ACC112 (cell line): ENCODE measurements around the gene CFD.
"Not testable (repeated sequence)": the region's sequence is repeated elsewhere in the genome, so short reads cannot be mapped to it uniquely, and the experiment has no call there.

ENCODE experiments used
- H2AFZ ChIP-seq: fragments of 200-600 bp; sonication (generic); one replicate; pipeline ENCODE4 v1.6.0; 2017; ENCODE audit warnings: antibody characterized with exemption, low read length; ENCODE audit not compliant: unreplicated experiment
- H3K27ac ChIP-seq: fragments of 200-600 bp; sonication (generic); 2 replicates; pipeline ENCODE4 v1.5.1; 2014; ENCODE audit warnings: low read depth, mild to moderate bottlenecking, antibody characterized with exemption, low read length, moderate library complexity
- H3K27me3 ChIP-seq: fragments of 200-600 bp; sonication (generic); 2 replicates; pipeline ENCODE4 v1.6.1; 2014; ENCODE audit warnings: mild to moderate bottlenecking, antibody characterized with exemption, low read length, moderate library complexity, mixed read lengths; ENCODE audit not compliant: insufficient read depth
- H3K36me3 ChIP-seq: fragments of 200-600 bp; sonication (generic); 2 replicates; pipeline ENCODE4 v1.6.1; 2016; ENCODE audit warnings: mild to moderate bottlenecking, antibody characterized with exemption, low read length, moderate library complexity, mixed read lengths; ENCODE audit not compliant: insufficient read depth
- H3K4me1 ChIP-seq: fragments of 200-600 bp; sonication (generic); one replicate; pipeline ENCODE4 v1.6.1; 2016; ENCODE audit warnings: low read length, mixed read lengths; ENCODE audit not compliant: insufficient read depth, unreplicated experiment, control insufficient read depth
- H3K4me3 ChIP-seq: fragments of 200-600 bp; sonication (generic); 2 replicates; pipeline ENCODE4 v1.5.1; 2014; ENCODE audit warnings: mild to moderate bottlenecking, low read depth, low read length
- H3K79me2 ChIP-seq: fragments of 200-600 bp; sonication (generic); one replicate; pipeline ENCODE4 v1.6.0; 2016; ENCODE audit warnings: low read length; ENCODE audit not compliant: control insufficient read depth, unreplicated experiment, insufficient read depth

Gene CFD

DNA sequence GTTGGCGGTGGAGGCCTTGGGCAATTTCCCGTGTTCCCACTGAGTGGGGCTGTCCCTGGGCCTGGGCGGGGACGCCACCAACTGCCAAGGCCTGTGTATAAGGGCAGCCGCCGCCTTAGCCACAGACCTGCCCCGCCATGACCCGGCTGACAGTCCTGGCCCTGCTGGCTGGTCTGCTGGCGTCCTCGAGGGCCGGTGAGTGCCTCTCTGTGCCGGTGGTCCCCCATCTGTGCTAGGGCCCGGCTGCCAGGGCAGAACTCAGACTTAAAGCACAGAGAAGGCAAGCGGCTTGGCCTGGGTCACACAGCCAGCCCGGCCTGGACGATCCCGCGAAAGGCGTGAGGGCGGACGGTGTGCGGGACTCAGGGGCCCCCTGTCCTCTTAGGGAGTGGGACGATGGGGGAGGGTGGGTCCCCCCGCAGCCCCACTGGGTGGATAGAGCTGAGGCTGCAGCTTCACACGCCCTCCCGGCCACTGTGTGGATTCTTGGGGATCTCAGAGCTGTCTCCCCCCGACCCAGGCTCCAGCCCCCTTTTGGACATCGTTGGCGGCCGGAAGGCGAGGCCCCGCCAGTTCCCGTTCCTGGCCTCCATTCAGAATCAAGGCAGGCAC, 31.6 kb upstream of the CFD start, which contains the start of gene AZU1:
Gene AZU1 (plus strand): TSS at position 128 of the 612 bp plus-strand sequence. CDS start 10 bp downstream, at position 138.
- H3K27me3 ChIP-seq, result no peaks in the 10 kb centered on the region
- H3K4me1 ChIP-seq, result no peaks in the 10 kb centered on the region
- no peaks in the 10 kb centered on the region for H3K79me2 ChIP-seq
- H3K27ac ChIP-seq, result no peak within 1 kb of the TSS
- no peak within 1 kb of the TSS for H3K4me3 ChIP-seq
- H3K36me3 ChIP-seq, result no peaks in the 10 kb centered on the region
- H2AFZ ChIP-seq, result no peak within 1 kb of the TSS

DNA sequence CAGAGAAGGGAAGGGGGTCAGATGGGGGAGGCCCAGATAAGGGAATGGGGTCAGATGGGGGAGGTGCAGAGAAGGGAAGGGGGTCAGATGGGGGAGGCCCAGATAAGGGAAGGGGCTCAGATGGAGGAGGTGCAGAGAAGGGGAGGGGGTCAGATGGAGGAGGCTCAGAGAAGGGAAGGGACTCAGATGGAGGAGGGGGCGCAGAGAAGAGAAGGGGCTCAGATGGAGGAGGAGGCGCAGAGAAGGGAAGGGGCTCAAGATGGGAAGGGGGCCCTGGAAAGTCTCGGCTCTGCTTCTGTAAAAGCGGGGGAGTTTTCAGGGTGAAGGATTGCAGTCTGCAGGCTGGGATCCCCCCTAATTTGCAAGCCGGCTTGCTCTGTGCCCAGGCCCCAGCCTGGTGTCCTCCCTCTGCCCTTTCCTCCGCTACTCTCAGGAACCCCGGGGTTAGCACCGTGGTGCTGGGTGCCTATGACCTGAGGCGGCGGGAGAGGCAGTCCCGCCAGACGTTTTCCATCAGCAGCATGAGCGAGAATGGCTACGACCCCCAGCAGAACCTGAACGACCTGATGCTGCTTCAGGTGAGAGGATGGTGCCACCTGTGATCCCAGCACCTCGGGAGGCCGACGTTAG, 30.2 kb upstream of the CFD start:
- Histone ChIP-seq H3K79me2 (no peaks in the 10 kb centered on the region), H3K36me3 (no peaks in the 10 kb centered on the region), H3K27ac (no peak overlapping the region), H3K4me3 (no peak overlapping the region), H3K27me3 (no peaks in the 10 kb centered on the region), H2AFZ (no peak overlapping the region), H3K4me1 (no peaks in the 10 kb centered on the region)

DNA sequence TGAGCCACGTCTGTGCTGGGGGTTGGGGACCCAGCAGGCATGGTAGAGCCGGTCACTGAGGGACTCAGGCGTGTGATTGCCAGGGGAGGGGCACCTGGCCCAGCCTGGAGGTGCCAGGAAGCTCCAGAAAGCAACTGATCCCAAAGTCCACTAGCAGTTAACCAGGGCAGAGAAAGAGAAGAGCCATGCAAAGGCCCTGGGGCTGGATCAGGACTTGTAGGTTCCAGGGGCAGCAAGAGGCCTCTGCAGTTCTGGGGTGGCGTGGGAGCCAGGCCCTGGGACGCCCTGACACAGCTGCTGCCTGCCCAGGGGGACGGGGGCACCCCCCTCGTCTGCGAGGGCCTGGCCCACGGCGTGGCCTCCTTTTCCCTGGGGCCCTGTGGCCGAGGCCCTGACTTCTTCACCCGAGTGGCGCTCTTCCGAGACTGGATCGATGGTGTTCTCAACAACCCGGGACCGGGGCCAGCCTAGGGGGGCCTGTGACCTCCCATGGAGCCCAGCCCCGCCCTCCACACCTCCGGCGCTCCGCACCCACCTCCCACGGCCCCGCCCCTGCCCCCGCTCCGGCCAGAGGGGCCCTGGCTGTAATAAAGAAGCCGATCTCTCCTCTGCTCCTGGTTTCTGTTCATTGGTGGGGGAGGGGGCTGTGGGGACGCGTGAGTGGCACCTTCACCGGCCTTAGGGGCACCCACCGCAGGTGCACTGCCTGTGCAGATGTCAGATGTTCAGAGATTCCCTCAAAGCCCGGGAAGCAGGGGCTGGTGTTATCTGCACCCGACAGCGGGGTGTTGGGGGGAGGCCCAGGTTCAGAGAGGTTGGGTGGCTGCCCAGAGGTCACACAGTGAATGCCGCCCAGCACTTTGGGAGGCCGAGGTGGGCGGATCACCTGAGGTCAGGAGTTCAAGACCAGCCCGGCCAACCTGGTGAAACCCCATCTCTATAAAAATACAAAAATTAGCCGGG, 27.8 kb upstream of the CFD start:
- H3K4me3 ChIP-seq, result no peak overlapping the region
- no peak overlapping the region for H3K27ac ChIP-seq
- no peak overlapping the region for H2AFZ ChIP-seq
- H3K36me3 ChIP-seq, result no peaks in the 10 kb centered on the region
- H3K4me1 ChIP-seq, result no peaks in the 10 kb centered on the region
- H3K27me3 ChIP-seq, result no peaks in the 10 kb centered on the region
- no peaks in the 10 kb centered on the region for H3K79me2 ChIP-seq

DNA sequence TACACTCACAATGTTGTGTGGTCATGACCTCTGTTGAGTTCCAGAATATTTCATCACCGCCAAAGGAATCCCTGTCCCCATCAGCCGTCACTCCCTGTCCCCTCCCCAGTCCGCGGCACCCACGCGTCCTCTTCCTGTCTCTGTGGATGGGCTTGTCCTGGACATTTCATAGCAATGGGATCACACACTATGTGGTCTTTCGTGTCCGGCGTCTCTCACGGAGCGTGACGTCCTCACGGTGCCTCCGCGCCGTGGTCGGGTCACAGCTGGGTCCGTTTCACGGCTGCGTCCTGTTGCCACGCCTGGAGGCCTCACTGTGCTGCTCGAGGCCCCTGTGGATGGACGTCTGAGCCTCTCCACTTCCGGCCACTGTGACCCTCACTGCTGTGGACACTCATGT, 25.2 kb upstream of the CFD start:
- Histone ChIP-seq H3K4me1 (no peaks in the 10 kb centered on the region), H3K36me3 (no peaks in the 10 kb centered on the region), H3K27ac (no peak overlapping the region), H3K4me3 (no peak overlapping the region), H3K79me2 (no peaks in the 10 kb centered on the region), H2AFZ (no peak overlapping the region), H3K27me3 (no peaks in the 10 kb centered on the region)

DNA sequence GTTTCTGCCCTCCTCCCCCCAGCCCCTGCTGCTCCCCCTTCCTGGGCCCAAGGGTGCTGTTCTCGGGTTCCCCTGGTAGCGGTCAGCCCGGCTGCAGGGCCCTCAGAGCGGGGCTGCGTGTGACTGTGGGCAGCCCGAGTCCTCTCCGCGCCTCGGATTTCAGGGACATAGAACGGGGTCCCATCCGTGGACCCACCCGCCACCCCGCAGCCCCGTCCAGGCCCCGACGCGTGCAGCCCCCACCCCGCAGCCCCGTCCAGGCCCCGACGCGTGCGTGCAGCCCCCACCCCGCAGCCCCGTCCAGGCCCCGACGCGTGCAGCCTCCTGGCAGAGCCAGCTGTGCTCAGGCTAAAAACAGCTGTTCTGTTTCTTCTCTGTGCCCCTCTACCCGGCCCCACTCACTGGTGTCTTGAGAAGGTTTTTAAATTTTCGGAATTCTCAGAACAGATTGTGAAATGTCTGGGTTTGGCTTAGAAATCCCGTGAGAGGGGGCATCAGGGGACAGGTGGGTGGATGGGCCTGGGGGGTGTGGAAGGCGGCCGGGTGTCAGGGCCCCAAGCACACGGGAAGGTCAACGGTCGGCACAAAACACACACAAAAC, 24.2 kb upstream of the CFD start:
- Histone ChIP-seq H3K27me3 (no peaks in the 10 kb centered on the region), H3K4me3 (no peak overlapping the region)

GRCh38 chr19:840519-841206, 18.8 kb upstream of the CFD start, which contains the start of gene PRTN3:
Gene PRTN3 (plus strand): TSS chr19:840999. CDS start chr19:841009, 10 bp downstream.
- Histone ChIP-seq H3K79me2 (no peaks in the 10 kb centered on the region), H2AFZ (no peak within 1 kb of the TSS), H3K36me3 (no peaks in the 10 kb centered on the region), H3K4me3 (no peak within 1 kb of the TSS), H3K27ac (no peak within 1 kb of the TSS), H3K27me3 (peaks cover 7% of the 10 kb centered on the region), H3K4me1 (no peaks in the 10 kb centered on the region)

More for the DNA sequence above, 24.2 kb upstream of the CFD start:
- no peaks in the 10 kb centered on the region for H3K79me2 ChIP-seq
- H3K27ac ChIP-seq, result no peak overlapping the region
- H3K36me3 ChIP-seq, result no peaks in the 10 kb centered on the region
- H3K4me1 ChIP-seq, result no peaks in the 10 kb centered on the region
- H2AFZ ChIP-seq, result no peak overlapping the region

DNA sequence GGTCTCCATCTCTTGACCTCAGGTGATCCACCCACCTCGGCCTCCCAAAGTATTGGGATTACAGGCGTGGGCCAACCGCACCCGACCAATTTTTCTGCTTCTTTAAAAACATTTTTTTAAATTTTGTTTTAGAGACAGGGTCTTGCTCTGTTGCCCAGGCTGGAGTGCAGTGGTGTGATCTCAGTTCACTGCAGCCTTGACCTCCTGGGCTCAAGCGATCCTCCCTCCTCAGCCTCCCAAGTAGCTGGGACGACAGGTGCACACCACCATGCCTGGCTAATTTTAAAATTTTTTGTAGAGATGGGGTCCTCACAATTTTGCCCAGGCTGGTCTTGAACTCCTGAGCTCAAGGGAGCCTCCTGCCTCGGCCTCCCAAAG, 16.7 kb upstream of the CFD start:
- not testable (repeated sequence) for H2AFZ ChIP-seq, H3K79me2 ChIP-seq, H3K36me3 ChIP-seq, H3K27ac ChIP-seq, H3K4me3 ChIP-seq, H3K4me1 ChIP-seq
- peaks cover 11% of the 10 kb centered on the region for H3K27me3 ChIP-seq

GRCh38 chr19:843180-843835, 16.2 kb upstream of the CFD start:
- no peak overlapping the region for H3K4me3 ChIP-seq

GRCh38 chr19:843836-844545, 15.5 kb upstream of the CFD start:
- no peak overlapping the region for H3K27ac ChIP-seq
- no peak overlapping the region for H2AFZ ChIP-seq
- no peaks in the 10 kb centered on the region for H3K79me2 ChIP-seq
- H3K36me3 ChIP-seq, result no peaks in the 10 kb centered on the region
- no peak overlapping the region for H3K4me3 ChIP-seq
- no peaks in the 10 kb centered on the region for H3K4me1 ChIP-seq
- H3K27me3 ChIP-seq, result peaks cover 17% of the 10 kb centered on the region

More at GRCh38 chr19:843180-843835, 16.2 kb upstream of the CFD start:
- no peak overlapping the region for H3K27ac ChIP-seq
- H3K27me3 ChIP-seq, result peaks cover 16% of the 10 kb centered on the region
- no peaks in the 10 kb centered on the region for H3K36me3 ChIP-seq
- H3K79me2 ChIP-seq, result no peaks in the 10 kb centered on the region
- H2AFZ ChIP-seq, result no peak overlapping the region
- no peaks in the 10 kb centered on the region for H3K4me1 ChIP-seq
